NCI-H460 (cell line): Measurements from ENCODE around the gene RAET1E. TPM values are rescaled to one million over a fixed set of nuclear protein-coding genes. Genes with fewer than 3 reads are reported as not detected.
"Not testable (repeated sequence)": the region's sequence is repeated elsewhere in the genome, so short reads cannot be mapped to it uniquely, and the experiment has no call there.

Source experiments
- DNase-seq: peaks from one replicate; pipeline ENCODE4 v3.0.0-alpha.2; 2016; ENCODE audit warnings: low read depth; ENCODE audit errors: extremely low read depth
- polyA plus RNA-seq: library from polyadenylated mRNA; depleted of rRNA; stranded (reverse); fragments of >200 nt; gene quantifications from 2 replicates; pipeline ENCODE4 v1.2.3, GENCODE V29; 2014; cell fraction: nucleus; rRNA removed
- total RNA-seq: library from RNA; depleted of rRNA; stranded (reverse); fragments of >200 nt; shearing (Covaris generic); gene quantifications from 2 replicates; pipeline ENCODE4 v1.2.3, GENCODE V29; 2014; rRNA removed

The RAET1E gene, protein sequence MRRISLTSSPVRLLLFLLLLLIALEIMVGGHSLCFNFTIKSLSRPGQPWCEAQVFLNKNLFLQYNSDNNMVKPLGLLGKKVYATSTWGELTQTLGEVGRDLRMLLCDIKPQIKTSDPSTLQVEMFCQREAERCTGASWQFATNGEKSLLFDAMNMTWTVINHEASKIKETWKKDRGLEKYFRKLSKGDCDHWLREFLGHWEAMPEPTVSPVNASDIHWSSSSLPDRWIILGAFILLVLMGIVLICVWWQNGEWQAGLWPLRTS
- 9.7 and 9.9 TPM in 2 replicates for total RNA-seq
- 7.6 and 14.2 TPM in 2 replicates for polyA plus RNA-seq

DNA sequence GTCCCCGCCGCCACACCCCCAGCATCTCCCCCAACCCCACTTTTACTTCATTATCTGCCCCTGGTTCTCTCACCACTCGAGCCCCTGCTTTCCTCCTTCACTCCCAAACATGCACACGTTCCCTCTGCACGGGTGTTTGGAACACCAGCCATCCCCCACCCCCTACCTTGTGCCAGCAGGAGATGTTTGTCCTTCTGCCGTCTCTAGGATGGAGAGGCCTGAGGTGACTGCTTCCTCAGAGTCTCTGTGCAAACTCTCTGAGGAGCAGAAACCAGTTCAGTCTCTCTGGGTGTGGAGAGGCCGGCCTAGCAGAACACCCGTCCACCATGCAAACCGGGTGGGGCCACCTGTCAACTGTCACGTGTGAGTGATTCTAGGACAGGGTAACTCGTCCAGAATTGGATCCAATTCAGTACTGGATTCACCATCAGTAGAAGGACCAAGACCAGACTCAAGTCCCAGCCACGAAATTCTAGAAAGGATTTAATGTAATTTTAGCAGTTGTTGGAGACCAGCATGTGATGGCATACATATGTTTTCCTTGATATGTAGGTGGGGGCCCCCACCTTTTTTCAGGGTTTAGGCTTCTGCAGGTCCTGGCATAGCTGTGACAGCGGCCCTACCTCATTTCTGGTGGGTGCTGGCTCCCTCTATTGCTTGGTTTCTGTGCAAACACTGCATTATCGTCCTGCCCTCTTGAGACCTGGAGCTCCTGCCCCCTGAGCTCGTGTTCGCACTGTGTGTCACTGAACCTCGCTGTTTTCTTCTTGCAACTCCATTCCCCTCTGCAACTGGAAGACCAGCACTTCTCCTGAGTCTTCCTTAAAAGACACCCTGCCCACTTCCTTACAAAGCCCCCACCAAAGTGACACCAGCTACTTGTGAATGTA, at the start of gene RAET1E:
Gene RAET1E, minus strand, starts transcription at position 259 of the 890 bp plus-strand sequence. CDS start 7,212 bp downstream, outside the sequence.
- DNase-seq = no peak

DNA sequence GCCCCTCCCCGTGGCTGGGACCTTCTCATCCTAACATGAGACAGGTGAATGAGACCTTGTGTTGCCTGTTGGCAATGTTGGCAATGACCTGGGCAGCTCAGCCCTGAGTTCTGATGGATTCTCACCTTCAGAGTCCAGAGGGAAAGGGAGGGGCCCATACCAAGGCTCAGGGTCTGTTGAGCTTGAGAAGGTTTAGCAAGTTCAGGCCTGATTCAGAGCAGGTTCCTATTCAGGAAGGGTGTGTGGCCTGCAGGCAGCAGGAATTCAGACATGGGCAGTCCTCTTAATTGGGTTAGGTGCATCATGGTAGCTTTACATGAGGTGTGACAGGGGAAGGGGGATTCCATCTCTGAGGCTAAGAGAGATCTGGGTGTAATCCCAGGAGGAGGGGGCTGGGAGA, 49.6 kb upstream of the RAET1E start:
- not testable (repeated sequence) for DNase-seq

DNA sequence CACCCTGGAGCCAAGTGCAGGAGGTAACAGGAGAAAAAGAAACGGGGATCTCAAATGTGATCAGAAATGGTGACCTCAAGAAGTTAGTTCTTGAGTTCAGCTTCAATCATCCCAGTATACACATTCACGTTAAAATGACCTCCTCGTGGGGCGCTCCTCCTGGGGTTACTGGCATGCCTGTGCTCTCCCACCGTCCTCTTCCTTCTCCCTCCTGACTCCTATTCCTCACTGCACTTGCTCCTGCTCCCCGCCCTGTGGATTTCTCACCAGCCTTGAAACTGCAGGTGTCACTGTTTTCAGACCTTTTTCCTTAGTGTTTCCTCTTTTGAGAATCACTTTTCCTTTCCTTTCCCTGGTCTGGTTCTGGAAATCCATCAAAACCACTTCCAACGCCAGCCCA, 48.7 kb upstream of the RAET1E start:
- DNase-seq = not testable (repeated sequence)

DNA sequence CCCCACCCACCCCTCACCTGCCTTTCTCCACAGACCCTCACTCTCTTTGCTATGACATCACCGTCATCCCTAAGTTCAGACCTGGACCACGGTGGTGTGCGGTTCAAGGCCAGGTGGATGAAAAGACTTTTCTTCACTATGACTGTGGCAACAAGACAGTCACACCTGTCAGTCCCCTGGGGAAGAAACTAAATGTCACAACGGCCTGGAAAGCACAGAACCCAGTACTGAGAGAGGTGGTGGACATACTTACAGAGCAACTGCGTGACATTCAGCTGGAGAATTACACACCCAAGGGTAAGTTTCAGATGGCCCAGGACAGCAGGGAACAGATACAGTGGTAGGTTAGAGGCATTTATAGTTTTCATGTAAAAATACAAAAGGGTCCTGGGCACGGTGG, 47.4 kb upstream of the RAET1E start:
- not testable (repeated sequence) for DNase-seq

DNA sequence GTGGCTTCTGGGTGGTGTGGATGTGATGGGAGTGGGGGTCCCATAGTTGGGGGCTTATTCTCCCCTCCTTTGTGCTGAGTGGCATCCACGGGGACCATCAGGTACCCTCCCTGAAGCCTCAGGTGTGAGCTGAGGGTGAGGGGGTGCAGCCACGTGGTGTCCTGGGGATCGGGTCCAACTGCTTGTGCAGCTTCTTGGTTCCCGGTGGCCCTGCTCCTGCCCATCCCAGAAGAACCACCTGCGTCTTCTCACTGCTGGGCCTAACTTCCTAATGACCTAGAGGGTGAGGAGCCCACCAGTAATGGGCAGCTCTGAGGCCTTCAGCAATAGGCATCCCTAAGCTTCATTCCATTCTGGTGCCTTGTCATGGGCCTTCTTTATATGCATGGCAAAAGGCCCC, 45.4 kb upstream of the RAET1E start:
- not testable (repeated sequence) for DNase-seq

DNA sequence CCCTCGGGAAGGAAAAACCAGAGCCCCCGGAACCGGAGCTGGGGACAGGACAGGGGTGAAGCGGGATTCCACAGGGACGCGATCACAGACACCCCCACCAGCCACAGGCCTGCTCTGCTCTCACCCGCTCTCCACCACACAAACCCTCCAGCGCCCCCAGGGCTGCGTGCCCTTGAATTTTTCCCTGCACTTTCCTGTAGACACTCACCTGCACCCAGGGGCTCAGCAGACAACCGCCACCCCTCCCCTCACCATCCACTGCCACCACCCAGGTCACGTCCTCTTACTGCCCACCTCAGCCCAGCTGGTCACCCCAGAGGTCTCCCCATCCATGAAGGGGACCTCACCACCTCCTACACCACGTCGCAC, 44.5 kb upstream of the RAET1E start:
- DNase-seq = no peak

DNA sequence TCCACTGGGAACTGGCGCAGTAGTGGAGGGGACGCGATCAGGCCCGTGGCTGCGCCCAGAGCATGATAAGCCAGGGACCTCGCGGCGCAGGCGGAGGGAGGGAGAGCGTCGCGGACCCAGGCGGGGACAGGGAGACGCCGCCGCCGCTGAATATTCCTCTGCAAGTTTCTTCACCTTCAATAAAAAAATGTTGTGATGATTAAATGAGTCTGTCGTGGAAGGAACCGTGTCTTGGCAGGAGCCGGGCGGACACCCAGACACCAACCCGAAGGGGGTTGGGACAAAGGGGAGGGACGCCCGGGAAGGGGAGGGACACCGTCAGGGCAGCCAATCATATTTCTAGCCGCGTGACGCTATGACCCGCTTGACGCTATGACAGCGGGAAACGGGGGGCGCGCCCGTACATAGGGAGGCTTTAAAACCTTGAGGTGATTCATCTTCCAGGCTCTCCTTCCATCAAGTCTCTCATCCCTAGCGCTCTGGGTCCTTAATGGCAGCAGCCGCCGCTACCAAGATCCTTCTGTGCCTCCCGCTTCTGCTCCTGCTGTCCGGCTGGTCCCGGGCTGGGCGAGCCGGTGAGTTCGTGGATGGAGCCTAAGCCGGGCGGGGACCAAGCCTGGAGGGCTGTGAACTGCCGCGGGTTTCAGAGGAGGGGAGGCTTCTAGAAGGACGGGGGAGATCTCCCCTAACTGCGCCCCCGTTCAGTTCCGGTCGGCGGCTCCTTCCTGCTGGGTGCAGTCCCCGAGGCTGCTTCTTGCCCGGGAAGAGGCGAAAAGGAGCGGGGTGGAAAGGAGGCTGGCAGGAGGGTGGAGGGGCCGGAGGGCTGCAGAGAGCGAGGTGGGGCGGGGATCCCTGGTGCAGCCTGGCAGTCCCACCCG, 43.9 kb upstream of the RAET1E start, which contains the start of gene ULBP2:
Gene ULBP2, plus strand, starts transcription at position 432 of the 878 bp plus-strand sequence. Its CDS starts 59 bp downstream, at position 491.
- peak; percentile 65 for DNase-seq

DNA sequence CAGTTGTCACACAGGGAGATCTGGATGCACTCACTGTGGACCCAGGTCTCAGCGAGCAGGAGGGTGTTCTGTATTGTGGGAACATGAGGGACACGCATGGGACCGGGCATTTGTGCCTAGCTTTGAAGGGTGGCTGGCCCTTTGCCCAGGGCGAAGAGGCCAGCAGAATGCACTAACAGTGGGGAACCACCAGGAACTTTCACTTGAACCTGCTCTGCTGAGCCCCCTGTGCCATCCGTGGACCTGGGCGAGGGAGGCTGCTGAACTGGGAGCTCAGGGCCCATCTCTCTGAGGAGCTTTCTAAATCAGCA, 42.7 kb upstream of the RAET1E start:
- DNase-seq = no peak

DNA sequence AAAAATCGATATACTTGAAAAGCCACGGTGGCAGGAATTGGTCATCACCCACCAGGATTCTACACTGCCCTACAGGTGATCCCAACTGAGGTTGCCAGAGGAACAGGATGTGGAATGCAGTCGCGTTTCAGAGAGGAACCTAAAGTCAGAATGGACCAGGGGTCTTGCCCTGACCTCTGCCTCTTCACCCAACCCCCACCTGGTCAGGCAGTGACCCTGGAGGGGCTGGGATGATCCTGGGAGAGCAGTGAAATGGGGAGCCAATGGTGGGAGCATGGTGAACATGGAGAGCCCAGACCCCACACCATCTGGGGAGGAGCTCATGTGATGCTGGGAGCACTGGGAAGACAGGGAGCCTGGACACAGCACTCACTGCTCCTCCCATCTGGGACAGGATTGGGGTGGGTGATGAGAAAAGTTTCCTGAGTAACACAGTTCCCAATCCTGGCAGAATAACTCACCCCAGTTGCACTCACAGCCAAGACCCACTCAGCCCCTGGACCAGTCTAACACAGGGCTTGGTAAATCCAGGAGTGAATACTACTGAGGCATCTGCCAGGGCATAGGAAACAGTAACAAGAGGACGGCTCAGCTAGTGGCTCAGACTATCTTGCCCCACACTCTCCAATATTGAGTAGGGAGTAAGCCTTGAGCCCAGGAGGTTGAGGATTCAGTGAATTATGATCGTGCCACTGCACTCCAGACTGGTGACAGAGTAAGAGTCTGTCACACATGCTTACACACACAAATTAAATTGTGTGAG, 42.2 kb upstream of the RAET1E start:
- no peak for DNase-seq

DNA sequence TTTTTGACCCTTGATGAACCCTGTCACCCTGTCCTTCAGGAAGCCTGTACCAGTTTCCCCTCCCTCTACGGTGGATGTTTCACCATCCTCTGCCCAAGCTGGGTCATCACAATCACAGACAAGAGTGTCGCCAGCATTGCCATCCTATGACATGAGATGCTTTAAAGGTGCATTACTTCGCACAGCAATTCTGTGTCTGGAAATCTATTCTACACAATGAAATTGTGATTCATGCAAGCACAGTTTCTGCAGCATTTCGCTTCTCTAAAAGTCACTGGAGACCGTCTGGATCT, 41.4 kb upstream of the RAET1E start:
- no peak for DNase-seq

DNA sequence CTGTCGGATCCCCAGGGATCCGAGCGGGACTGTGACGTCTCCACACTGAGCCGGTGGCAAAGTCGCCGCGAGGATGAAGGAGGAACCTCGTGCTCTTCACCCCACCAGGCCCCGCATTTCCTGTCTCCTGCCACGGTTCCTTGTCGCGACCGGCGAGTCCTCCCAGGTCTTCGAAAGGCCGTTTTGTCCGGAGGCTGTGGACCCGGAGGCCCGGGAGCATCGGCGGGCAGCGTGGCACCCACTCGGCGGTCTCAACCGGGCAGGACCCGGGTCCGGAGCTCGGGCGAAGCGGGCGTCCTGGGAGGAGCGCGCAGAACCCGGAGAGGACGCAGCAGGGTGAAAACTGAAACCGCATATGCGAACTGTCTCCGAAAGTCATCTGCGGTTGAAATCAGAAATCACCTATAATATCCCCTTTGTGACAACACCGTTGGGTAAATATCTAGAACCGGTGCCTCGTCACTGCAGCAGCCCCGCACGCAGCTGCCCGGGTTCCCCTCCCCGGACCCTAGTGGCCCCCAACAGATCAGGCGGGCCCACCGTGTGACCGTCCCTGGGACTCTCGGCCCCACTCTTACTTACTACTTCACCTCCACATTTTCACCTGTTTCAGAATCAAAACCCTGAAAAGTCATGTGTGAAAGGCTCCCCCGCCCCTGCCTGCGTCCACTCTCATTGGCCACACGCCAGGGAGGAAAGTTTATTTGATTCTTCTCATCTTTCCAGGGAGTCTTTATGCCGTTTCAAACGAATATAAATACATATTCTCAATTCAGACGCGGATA, 40.9 kb upstream of the RAET1E start:
- DNase-seq = no peak

DNA sequence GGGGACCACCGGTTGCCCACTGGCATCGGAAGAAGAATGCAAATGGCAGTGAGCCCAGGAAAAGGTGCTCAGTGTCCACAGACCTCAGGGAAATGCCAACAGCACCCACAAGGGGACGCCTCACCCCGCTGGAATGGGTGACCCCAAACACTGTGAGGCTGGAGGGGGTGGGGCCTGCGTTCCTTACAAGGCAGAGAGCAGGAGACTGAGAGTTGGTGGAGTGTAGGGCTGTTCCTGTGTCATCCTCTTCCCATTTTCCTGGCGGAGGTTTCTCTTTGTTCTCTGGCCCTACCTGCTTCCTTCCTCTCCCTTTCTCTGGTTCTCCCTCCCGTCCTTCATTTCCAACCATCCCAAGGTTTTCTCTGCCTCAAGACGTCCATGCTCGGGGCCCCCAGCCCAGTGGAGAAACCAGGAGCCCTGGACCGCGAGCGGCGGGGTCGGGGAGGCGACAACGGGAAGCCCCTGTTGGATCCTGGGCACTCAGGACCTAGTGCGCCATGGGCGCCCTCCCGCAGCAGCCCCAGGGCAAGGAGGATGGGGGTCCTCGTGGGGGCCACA, 40.2 kb upstream of the RAET1E start:
- not testable (repeated sequence) for DNase-seq

DNA sequence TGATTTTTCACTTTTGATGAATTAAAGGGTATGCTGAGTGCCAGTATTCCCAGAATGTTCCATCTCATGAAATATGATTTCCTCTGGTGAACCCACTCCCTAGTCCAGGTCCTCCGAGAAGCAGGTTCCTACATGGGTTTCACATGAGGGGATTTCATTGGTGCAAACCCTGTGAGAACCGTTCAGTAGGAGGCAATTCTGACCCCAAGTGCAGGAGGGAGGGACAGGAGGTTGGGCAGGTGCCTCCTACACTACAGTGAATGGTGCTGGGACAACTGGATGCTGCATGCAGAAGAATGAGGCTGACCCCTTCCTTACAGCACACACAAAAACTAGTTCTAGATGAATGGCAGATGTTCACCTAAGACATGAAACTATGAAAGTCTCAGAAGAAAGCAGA, 38.8 kb upstream of the RAET1E start:
- DNase-seq = no peak

DNA sequence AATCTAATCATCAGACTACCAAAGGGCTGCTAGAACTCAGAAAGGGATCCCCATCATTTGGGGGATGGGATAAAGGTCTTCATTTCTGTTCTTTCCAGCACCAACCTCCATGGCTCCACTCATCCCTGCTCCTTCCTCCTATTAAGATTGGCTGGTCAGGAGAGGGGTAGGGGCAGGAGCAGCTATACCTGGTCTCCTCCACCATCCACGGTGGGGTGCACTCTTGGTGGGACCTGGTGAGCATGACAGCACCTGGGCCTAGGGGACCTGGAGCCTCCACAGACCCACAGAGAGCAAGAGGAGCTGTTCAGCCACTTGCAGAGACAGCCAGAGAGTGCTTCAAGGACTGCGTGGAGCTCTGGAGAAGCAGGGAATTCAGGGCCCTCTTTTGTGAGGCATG, 37.8 kb upstream of the RAET1E start:
- no peak for DNase-seq

DNA sequence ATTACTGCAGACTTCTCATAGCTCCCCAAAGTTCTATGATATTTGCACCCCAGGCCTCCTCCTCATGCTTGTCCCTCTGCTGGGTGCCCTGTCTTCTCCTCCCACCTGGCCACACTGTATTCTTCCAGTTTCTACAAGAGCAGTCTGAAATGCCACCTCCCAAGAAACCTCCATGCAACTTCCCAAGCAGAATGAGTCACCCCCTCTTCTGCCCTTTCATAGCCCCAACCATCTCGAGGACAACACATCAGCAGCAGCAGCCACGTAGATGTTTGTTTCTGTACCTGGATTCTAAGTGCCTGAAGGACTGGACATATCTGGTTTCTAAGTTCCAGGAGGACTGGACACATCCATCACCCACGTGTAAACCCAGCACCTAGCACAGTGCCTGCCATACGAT, 37.3 kb upstream of the RAET1E start:
- no peak for DNase-seq

DNA sequence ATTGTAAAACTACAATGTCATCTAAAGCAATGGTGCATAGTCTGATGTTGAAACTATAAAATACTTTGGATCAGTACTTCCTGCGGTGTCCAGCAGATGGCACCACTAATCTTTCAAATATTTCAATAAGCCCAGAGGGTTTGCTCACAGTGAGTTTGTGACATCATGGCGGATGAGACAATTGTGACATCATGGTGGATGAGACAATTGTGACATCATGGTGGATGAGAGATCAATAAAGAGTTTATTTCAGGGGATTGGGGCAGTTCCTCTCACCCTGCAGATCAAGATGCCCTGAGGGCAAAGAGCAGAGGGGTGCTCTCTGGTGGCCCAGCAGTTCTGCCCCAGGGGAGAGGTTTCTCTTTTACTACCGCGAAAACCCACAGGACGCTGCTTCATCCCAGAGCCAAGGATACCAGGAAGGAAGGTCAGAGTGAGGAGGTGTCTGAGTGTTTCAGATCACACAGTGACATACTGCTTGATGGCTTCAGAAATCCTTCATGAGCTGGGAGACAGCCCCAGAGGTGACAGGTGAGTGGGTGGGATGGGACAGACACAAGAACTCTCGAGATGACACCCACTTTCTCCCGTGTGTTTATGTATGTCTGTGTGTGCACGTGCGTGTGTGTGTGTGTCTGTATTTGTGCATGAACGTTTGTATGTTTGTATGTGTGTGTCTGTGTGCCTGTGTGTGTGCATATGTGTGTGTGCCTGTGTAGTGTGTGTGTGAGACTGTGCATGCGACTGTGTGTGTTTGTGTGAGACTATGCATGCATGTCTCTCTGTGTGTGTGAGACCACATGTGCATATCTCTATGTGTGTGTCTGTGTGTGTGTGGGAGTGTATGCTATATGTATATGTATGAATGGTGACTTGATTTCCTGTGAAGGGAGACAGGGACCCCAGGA, 36.6 kb upstream of the RAET1E start:
- DNase-seq = peak; percentile 58

DNA sequence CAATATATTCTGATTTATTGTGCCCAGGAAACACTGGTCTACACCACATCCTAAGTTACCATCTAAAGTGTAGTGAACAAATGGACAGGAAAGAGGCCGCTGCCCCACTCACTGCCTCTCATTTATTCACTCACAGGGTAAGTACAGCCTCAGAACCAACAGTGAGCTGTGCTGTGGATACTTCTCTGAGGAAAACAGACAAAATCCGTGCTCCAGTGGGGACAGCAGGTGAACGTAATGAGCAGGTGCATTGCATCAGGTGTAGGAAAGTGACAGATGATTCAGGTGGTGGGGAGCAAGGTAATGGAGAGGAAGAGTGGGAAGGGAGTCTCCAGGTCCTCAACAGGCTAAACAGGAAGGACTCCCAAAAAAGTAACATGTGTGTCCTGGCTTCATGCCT, 35.5 kb upstream of the RAET1E start:
- no peak for DNase-seq

DNA sequence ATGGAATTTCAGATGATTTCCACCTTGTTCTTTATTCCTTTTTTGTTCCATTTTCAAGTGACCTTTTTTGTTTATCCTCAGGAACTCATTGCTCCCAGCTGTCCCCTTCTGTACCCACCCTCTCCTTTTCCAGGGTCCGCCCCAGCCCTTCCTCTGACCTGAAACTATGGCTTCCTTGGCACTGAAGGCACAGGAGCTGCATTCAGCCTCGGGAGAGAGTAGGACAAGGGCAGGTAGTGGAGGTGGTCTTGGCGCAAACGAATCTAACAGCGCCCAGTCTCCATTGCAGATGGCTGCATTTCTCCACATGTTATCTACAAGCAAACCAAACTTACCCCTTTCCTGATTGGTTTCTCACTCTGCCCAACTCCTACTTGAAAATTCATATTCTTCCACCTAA, 35.1 kb upstream of the RAET1E start:
- DNase-seq = no peak
